ENCODE measurements around the gene CDKN2C.
"Not testable (repeated sequence)": the region's sequence is repeated elsewhere in the genome, so short reads cannot be mapped to it uniquely, and the experiment has no call there.

Gene CDKN2C

GRCh38 chr1:50979937-50980336 lies 9.9 kb downstream of the CDKN2C start:
- Histone ChIP-seq H3K9ac (ENCODE audit: low read depth, low read length) (no peak overlapping the region), H3K36me3 (ENCODE audit: insufficient read depth, low read length) (no peaks in the 10 kb centered on the region), H3K4me1 (ENCODE audit: insufficient read depth, low read length) (peaks cover 9% of the 10 kb centered on the region; the same call in 1 of the 2 replicates), H3K9me3 (ENCODE audit: control insufficient read depth, insufficient read depth, low read length) (no peaks in the 10 kb centered on the region)

DNA sequence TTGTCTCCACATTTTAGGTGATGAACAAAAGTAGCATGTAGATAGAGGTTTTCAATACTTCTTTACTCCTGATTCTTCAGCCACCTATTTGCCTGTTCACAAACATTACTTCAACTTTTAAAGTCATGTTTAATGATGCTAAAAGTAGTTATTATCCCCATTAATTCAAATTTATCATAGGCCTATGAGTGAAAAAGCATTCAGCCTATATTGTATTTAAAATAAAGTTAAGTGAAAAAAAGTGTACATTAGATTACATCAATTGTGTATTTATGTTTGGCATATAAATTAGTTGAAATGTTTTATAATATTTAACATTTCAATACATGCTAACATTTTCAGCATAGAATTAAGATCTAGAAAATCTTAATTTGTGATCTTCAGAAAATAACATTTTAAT lies 10.5 kb downstream of the CDKN2C start:
- Histone ChIP-seq H3K9me3 (ENCODE audit: control insufficient read depth, insufficient read depth, low read length) (no peaks in the 10 kb centered on the region), H3K4me1 (ENCODE audit: insufficient read depth, low read length) (peaks cover 9% of the 10 kb centered on the region; the same call in 1 of the 2 replicates), H3K9ac (ENCODE audit: low read depth, low read length) (no peak overlapping the region), H3K36me3 (ENCODE audit: insufficient read depth, low read length) (no peaks in the 10 kb centered on the region)

DNA sequence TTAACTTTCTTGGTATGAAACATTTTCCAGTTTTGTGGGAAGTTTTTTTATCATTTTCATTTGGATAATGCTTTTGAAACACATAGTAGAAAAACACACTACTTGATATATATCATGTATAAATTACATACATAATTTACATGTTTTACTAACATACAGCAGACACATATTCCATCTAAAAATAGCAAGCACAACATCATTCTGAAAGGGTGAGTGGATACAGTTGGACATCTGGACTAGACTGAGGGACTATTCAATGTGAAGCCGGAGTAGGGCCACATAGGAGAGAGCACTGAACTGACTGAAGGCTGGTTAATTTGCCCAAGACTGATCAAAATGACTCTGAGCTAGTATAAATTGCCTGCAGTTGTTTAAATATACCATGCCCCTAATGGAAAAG lies 11.7 kb downstream of the CDKN2C start:
- Histone ChIP-seq H3K9ac (ENCODE audit: low read depth, low read length) (no peak overlapping the region), H3K9me3 (ENCODE audit: control insufficient read depth, insufficient read depth, low read length) (no peaks in the 10 kb centered on the region), H3K36me3 (ENCODE audit: insufficient read depth, low read length) (no peaks in the 10 kb centered on the region), H3K4me1 (ENCODE audit: insufficient read depth, low read length) (peaks cover 4% of the 10 kb centered on the region; the same call in 1 of the 2 replicates)

GRCh38 chr1:50982611-50983010 lies 12.6 kb downstream of the CDKN2C start:
- Histone ChIP-seq H3K36me3 (ENCODE audit: insufficient read depth, low read length) (no peaks in the 10 kb centered on the region), H3K4me1 (ENCODE audit: insufficient read depth, low read length) (peaks cover 4% of the 10 kb centered on the region; the same call in 1 of the 2 replicates), H3K9ac (ENCODE audit: low read depth, low read length) (no peak overlapping the region), H3K9me3 (ENCODE audit: control insufficient read depth, insufficient read depth, low read length) (no peaks in the 10 kb centered on the region)

GRCh38 chr1:50983219-50983802 lies 13.3 kb downstream of the CDKN2C start:
- Histone ChIP-seq H3K36me3 (ENCODE audit: insufficient read depth, low read length) (no peaks in the 10 kb centered on the region), H3K4me1 (ENCODE audit: insufficient read depth, low read length) (peaks cover 4% of the 10 kb centered on the region; the same call in 1 of the 2 replicates), H3K9me3 (ENCODE audit: control insufficient read depth, insufficient read depth, low read length) (no peaks in the 10 kb centered on the region), H3K9ac (ENCODE audit: low read depth, low read length) (no peak overlapping the region)

GRCh38 chr1:50985094-50985493 lies 15.0 kb downstream of the CDKN2C start:
- Histone ChIP-seq H3K9ac (ENCODE audit: low read depth, low read length) (no peak overlapping the region), H3K9me3 (ENCODE audit: control insufficient read depth, insufficient read depth, low read length) (no peaks in the 10 kb centered on the region), H3K4me1 (ENCODE audit: insufficient read depth, low read length) (no peaks in the 10 kb centered on the region), H3K36me3 (ENCODE audit: insufficient read depth, low read length) (no peaks in the 10 kb centered on the region)

DNA sequence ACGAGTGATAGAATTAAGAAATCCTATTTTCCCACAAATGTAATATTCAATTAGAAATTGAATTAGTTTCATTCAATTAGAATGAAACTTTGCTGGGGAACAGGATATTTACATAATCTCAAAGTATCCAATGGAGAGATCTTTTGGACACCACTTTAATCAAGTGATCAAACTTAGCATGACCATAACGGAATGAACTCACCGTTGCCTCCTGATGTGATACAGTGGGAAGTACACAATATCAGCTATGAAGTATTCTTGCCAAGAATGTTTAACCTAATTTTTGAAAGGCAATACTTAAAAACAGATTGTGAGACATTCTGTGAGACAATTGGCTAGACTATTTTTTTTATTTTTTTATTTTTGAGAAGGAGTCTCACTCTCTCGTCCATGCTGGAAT lies 16.6 kb downstream of the CDKN2C start:
- Histone ChIP-seq H3K9me3 (ENCODE audit: control insufficient read depth, insufficient read depth, low read length) (no peaks in the 10 kb centered on the region), H3K9ac (ENCODE audit: low read depth, low read length) (no peak overlapping the region), H3K4me1 (ENCODE audit: insufficient read depth, low read length) (no peaks in the 10 kb centered on the region), H3K36me3 (ENCODE audit: insufficient read depth, low read length) (no peaks in the 10 kb centered on the region)

DNA sequence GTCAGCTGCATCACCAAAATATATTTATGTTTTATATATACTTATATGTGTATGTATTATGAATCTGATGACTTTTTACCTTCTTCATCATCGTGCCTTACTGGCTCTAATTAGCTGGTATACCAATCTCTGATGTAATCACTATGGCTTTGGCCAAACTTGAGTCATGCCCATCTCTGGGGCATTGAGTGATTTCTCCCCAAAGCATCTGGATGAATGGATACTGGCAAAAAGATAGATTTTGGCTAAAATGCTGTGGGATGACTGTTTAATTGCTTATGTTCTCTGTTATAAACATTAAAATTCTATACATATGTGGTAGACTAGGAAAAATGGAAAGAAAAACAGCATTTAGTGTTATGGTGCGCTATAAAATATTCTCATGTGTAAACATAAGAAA lies 19.6 kb downstream of the CDKN2C start:
- Histone ChIP-seq H3K4me1 (ENCODE audit: insufficient read depth, low read length) (no peaks in the 10 kb centered on the region), H3K9ac (ENCODE audit: low read depth, low read length) (no peak overlapping the region), H3K36me3 (ENCODE audit: insufficient read depth, low read length) (no peaks in the 10 kb centered on the region), H3K9me3 (ENCODE audit: control insufficient read depth, insufficient read depth, low read length) (no peaks in the 10 kb centered on the region)

DNA sequence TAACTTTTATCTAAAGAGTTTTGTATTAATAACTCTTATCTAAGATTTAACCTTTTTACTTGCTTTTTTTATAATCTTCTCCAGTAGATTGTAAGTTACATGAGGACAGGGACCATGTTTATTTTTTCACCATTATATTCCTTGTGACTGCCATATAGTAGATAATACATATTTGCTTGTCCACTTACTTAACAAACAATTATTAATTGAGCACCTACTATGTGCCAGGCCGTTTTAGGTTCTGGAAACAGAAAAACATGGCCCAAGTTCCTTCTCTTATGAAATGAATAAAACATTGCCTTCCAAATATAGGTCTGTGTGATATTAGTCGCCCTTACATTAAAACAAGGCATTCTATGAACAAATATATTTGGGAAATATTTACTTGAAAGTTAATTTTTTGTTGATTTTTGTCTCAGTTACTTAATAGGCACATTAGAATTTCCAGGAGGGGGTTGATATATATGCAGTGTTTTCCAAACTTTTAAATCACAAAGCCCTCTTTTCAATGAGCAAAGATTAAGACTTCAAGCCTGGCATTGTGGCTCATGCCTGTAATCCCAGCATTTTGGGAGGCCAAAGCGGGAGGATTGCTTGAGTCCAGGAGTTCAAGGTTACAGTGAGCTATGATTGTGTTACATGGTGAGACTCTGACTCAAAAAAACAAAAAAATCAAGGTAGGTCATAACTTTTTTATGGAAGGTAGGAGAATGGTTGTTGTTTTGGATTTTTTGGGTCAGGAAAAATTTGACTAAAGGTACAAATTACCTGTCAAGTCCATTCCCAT lies 22.7 kb downstream of the CDKN2C start:
- Histone ChIP-seq H3K4me1 (ENCODE audit: insufficient read depth, low read length) (no peaks in the 10 kb centered on the region), H3K9ac (ENCODE audit: low read depth, low read length) (no peak overlapping the region), H3K36me3 (ENCODE audit: insufficient read depth, low read length) (no peaks in the 10 kb centered on the region), H3K9me3 (ENCODE audit: control insufficient read depth, insufficient read depth, low read length) (no peaks in the 10 kb centered on the region)

GRCh38 chr1:50993645-50994044 lies 23.6 kb downstream of the CDKN2C start:
- H3K4me1 ChIP-seq (ENCODE audit: insufficient read depth, low read length): no peaks in the 10 kb centered on the region
- H3K9ac ChIP-seq (ENCODE audit: low read depth, low read length): no peak overlapping the region
- H3K9me3 ChIP-seq (ENCODE audit: control insufficient read depth, insufficient read depth, low read length): no peaks in the 10 kb centered on the region
- H3K36me3 ChIP-seq (ENCODE audit: insufficient read depth, low read length): no peaks in the 10 kb centered on the region

GRCh38 chr1:50994997-50995396 lies 25.0 kb downstream of the CDKN2C start:
- Histone ChIP-seq H3K9ac (ENCODE audit: low read depth, low read length) (no peak overlapping the region), H3K4me1 (ENCODE audit: insufficient read depth, low read length) (no peaks in the 10 kb centered on the region), H3K36me3 (ENCODE audit: insufficient read depth, low read length) (no peaks in the 10 kb centered on the region), H3K9me3 (ENCODE audit: control insufficient read depth, insufficient read depth, low read length) (no peaks in the 10 kb centered on the region)

- no peaks in the 10 kb centered on the region for H3K9me3 ChIP-seq (ENCODE audit: control insufficient read depth, insufficient read depth, low read length)
- H3K4me1 ChIP-seq (ENCODE audit: insufficient read depth, low read length): no peaks in the 10 kb centered on the region
- no peak overlapping the region for H3K9ac ChIP-seq (ENCODE audit: low read depth, low read length)
- no peaks in the 10 kb centered on the region for H3K36me3 ChIP-seq (ENCODE audit: insufficient read depth, low read length)
Observed at GRCh38 chr1:50995651-50996050, 25.6 kb downstream of the CDKN2C start.

DNA sequence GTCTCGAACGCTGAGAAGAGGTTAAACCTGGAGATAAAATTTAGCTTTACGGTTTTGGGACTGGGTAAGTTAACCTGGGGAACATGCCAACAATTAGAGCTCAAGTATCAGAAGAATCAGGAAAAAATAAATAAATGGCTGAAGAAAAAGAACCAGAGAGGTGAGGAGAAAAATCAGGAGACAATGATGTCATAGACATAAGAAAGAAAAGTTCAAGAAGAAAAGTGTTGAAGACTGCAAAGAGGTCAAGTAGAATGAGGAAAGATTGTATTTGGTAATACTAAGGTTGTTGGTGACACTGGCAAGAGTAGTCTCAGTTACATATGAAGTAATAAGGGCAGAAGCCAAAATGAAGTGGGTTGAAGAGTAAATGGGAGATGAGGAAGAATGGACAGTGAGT lies 26.0 kb downstream of the CDKN2C start:
- H3K9me3 ChIP-seq (ENCODE audit: control insufficient read depth, insufficient read depth, low read length): no peaks in the 10 kb centered on the region
- no peaks in the 10 kb centered on the region for H3K4me1 ChIP-seq (ENCODE audit: insufficient read depth, low read length)
- H3K36me3 ChIP-seq (ENCODE audit: insufficient read depth, low read length): no peaks in the 10 kb centered on the region
- no peak overlapping the region for H3K9ac ChIP-seq (ENCODE audit: low read depth, low read length)

DNA sequence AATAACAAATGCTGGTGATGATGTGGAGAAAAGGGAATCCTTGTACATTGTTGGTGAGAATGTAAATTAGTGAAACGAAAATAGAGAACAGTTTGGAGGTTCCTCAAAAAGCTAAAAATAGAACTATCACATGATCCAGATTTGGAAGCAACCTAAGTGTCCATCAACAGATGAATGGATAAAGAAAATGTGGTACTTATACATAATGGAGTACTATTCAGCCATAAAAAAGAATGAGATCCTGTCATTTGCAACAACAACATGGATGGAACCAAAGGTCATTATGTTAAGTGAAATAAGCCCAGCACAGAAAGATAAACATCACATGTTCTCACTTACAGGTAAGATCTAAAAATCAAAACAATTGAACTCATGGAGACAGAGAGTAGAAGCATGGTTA lies 29.3 kb downstream of the CDKN2C start:
- not testable (repeated sequence) for H3K4me1 ChIP-seq (ENCODE audit: insufficient read depth, low read length); H3K9ac ChIP-seq (ENCODE audit: low read depth, low read length); H3K9me3 ChIP-seq (ENCODE audit: control insufficient read depth, insufficient read depth, low read length); H3K36me3 ChIP-seq (ENCODE audit: insufficient read depth, low read length)

DNA sequence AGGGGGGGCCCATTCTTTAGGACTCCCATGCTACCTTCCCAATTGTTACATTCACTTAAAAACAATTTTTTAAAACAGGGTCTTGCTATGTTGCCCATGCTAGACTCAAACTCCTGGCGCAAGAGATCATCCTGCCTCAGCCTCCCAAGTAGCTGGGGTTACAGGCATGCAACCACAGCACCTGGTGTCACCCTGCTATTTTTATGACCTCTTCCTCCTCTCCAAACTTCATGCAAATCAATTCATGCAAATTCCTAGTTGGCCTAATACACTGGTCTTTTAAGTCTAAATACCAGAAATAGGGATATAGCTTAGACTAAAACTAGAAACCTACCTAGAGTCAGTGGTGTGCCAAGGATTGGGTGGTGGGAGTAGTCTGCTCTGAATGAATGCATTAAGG lies 30.1 kb downstream of the CDKN2C start:
- Histone ChIP-seq H3K9me3 (ENCODE audit: control insufficient read depth, insufficient read depth, low read length) (no peaks in the 10 kb centered on the region), H3K9ac (ENCODE audit: low read depth, low read length) (no peak overlapping the region), H3K36me3 (ENCODE audit: insufficient read depth, low read length) (no peaks in the 10 kb centered on the region), H3K4me1 (ENCODE audit: insufficient read depth, low read length) (no peaks in the 10 kb centered on the region)

All from ES-I3 (cell line).